Measurements from ENCODE around the gene ABHD17A.

ABHD17A gene

GRCh38 chr19:1836458-1837221 is 48.7 kb downstream of the ABHD17A start:
- no peak for DNase-seq

DNA sequence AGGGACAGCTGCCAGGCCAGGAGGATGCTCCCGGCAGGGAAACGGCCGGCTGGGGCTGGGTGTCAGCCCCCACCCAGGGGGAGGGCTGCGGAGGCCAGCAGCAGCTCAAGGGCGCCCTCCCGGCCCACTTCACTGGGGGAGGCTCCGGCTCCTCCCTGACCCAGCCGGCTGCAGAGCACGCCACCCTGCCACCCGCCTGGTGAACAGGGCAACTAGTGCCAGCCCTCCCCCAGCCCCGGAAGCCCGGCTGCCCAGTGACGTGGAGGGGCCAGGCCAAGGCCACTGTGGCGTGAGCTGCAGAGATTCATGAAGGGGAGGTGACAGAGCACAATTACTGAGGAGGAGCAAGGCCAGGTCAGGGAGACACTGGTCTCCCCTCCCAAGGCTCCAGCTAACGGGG is 51.8 kb downstream of the ABHD17A start:
- no peak for DNase-seq

DNA sequence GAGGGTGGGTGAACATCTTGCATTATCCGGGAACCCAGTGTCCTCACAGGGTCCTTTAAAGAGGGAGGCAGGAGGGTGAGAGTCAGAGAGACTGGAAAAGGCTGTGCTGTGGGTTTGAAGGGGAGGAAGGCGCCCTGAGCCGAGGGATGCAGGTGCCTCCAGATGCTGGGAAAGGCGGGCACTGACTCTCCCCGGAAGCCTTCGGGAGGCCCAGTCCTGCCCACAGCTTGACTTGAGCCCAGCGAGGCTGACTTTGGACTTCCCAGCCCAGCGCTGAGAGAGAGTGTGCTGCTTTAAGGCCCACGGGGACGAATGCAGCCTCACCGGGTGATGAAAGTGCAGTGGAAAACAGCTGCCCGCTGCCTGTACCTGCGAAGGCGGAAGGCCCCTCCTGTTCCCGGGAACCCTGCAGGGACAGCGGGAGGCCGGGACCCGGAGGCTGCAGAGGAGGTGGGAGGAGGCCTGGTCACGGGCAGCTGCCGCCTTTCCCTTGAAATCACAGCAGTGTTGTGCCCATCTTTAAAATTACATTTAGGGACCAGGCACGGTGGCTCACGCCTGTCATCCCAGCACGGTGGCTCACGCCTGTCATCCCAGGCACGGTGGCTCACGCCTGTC is 53.1 kb downstream of the ABHD17A start:
- DNase-seq, result no peak

DNA sequence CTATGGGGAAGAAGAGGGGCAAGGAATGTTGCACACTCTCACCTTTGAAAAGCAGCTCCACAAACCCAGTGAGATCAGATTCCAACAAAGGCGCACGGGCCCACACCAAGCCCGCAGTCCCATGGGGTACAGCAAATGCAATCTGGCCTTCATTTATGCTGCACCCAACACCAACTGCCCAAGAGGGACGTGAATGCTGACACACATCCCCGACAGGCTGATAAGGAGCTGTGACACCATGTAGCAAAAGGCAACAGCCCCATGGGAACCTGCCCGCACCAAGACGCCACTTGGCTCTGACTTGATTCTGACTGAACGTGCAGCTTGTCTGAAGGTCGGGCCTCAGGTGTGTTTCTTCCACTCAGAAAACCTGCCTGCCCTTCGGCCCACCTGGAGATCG is 54.3 kb downstream of the ABHD17A start:
- no peak for DNase-seq

DNA sequence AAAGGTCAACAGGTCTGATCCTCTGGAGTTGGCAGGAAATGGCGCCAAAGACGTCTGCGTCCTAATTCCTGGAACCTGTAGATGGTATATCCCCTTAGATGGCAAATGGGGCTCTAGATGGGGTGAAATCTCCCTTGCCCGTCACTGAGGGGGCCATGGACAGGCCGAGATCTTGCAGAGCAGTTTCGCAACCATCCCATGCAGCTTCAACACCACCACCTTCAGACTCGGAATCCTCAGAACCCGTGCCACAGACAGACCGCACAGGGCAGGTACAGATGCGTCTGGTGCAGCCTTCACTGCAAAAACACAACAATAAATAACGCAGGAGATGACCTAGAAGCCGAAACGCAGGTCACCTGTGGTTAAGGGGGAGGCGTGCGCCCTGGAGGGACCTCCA is 54.7 kb downstream of the ABHD17A start:
- no peak for DNase-seq

DNA sequence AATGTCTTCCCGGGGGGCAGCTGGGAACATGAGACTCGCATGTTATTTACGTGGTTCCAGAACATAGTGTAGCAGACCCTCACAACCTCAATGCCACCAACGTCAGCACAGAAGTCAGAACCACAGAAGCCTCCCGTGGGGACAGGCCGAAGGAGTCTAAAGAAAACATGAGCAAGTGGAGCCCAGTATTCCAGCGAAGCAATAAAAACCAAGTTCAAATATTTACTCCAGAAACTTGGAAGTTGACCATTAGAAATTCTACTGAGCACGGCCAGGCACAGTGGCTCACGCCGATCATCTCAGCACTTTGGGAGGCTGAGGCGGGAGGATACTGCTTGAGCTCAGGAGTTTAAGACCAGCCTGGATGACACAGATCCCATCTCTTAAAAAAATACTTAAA is 55.3 kb downstream of the ABHD17A start:
- DNase-seq, result no peak

GRCh38 chr19:1828279-1829238 is 56.7 kb downstream of the ABHD17A start:
- DNase-seq, result no peak

DNA sequence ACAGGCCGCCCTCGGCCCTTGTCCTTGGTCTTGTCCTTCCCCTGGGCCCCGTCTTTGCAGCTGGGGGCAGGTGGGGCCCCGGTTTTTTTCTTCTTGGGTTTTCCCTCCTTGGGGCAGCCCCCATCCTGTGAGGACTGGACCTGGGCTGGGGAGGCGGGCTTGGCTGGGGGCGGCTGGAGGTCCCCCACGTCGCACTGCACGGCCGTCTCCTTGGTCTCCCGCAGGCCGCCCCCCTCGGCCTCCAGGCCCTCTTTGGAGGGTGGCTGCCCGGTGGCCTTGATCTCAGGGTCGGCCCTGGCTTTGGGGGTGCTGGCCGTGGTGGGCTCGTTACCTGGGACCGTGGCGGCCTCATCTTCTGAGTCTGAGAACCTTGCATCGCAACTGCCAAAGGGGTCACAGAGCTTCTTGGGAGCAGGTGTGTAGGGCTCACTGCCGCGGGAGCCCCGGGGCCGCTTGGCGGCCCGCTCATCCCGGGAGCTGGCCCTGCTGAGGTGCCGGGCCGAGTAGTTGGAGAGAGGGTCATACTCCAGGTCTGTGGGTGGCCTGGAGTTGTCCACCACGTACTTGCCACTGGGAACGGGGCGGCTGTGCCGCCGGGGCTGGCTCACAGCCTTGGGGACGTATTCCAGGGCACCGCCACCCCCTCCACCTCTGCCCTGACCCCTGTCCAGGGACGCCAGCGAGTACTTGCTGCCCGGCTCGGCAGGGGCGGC is 57.6 kb downstream of the ABHD17A start:
- no peak for DNase-seq

All from stimulated activated CD4-positive, alpha-beta T cell treated with anti-CD3 and anti-CD28 coated beads, Interleukin-1b, Interleukin-23, amount 100 ng/mL, for 48 hours (primary cell).